Stimulated activated naive CD8-positive, alpha-beta T cell treated with anti-CD3 and anti-CD28 coated beads, Interleukin-15, Interleukin-2, amounts not matched to agents 100 ng/mL and 50 ng/mL, for 24 hours (primary cell): ENCODE data around the gene ALCAM.

Source experiments
- H3K27ac Mint-ChIP-seq: one replicate; pipeline ENCODE4 v1.8.0; 2021; ENCODE audit warnings: mild to moderate bottlenecking, mixed read lengths
- H3K27me3 Mint-ChIP-seq: one replicate; pipeline ENCODE4 v1.8.0; 2021; ENCODE audit warnings: mixed read lengths
- H3K36me3 Mint-ChIP-seq: one replicate; pipeline ENCODE4 v1.8.0; 2021; ENCODE audit warnings: low read depth, mixed read lengths
- H3K4me1 Mint-ChIP-seq: one replicate; pipeline ENCODE4 v1.8.0; 2021; ENCODE audit warnings: low read depth, mixed read lengths
- H3K4me3 Mint-ChIP-seq: one replicate; pipeline ENCODE4 v1.8.0; 2021; ENCODE audit warnings: mild to moderate bottlenecking, mixed read lengths
- H3K9me3 Mint-ChIP-seq: one replicate; pipeline ENCODE4 v1.8.0; 2021; ENCODE audit warnings: mixed read lengths

Gene ALCAM

GRCh38 chr3:105366326-105367062, at the start of gene ALCAM:
ALCAM (plus strand) TSS chr3:105366909.
- Mint-ChIP-seq H3K36me3 (no peaks in the 10 kb centered on the region), H3K4me1 (peaks cover 51% of the 10 kb centered on the region), H3K9me3 (no peaks in the 10 kb centered on the region), H3K4me3 (peak within 1 kb of the TSS; percentile 91), H3K27me3 (peaks cover 26% of the 10 kb centered on the region), H3K27ac (peak within 1 kb of the TSS; percentile 98)

- H3K9me3 Mint-ChIP-seq = no peaks in the 10 kb centered on the region
- H3K4me3 Mint-ChIP-seq = no peak overlapping the region
- H3K27ac Mint-ChIP-seq = no peak overlapping the region
- no peaks in the 10 kb centered on the region for H3K36me3 Mint-ChIP-seq
- H3K27me3 Mint-ChIP-seq = no peaks in the 10 kb centered on the region
- peaks cover under 1% of the 10 kb centered on the region for H3K4me1 Mint-ChIP-seq
These were observed 48.9 kb upstream of the ALCAM start for GRCh38 chr3:105317841-105318240.

GRCh38 chr3:105322570-105323273, 44.0 kb upstream of the ALCAM start:
- Mint-ChIP-seq H3K4me3 (no peak overlapping the region), H3K9me3 (no peaks in the 10 kb centered on the region), H3K4me1 (peaks cover 5% of the 10 kb centered on the region), H3K36me3 (no peaks in the 10 kb centered on the region), H3K27me3 (peaks cover 4% of the 10 kb centered on the region), H3K27ac (no peak overlapping the region)

- Mint-ChIP-seq H3K27me3 (peaks cover 4% of the 10 kb centered on the region), H3K4me3 (no peak overlapping the region), H3K36me3 (no peaks in the 10 kb centered on the region), H3K4me1 (peaks cover 5% of the 10 kb centered on the region), H3K9me3 (no peaks in the 10 kb centered on the region), H3K27ac (no peak overlapping the region)
These were observed 43.5 kb upstream of the ALCAM start for GRCh38 chr3:105323274-105323599.

GRCh38 chr3:105324951-105325350, 41.8 kb upstream of the ALCAM start:
- no peak overlapping the region for H3K27ac Mint-ChIP-seq
- H3K4me3 Mint-ChIP-seq = no peak overlapping the region
- H3K36me3 Mint-ChIP-seq = no peaks in the 10 kb centered on the region
- H3K9me3 Mint-ChIP-seq = no peaks in the 10 kb centered on the region
- H3K4me1 Mint-ChIP-seq = peaks cover 5% of the 10 kb centered on the region
- peaks cover 4% of the 10 kb centered on the region for H3K27me3 Mint-ChIP-seq

GRCh38 chr3:105327662-105328337, 38.9 kb upstream of the ALCAM start:
- H3K27ac Mint-ChIP-seq = no peak overlapping the region
- peaks cover 9% of the 10 kb centered on the region for H3K9me3 Mint-ChIP-seq
- H3K27me3 Mint-ChIP-seq = peaks cover 13% of the 10 kb centered on the region
- H3K4me1 Mint-ChIP-seq = peaks cover 5% of the 10 kb centered on the region
- H3K36me3 Mint-ChIP-seq = no peaks in the 10 kb centered on the region
- H3K4me3 Mint-ChIP-seq = no peak overlapping the region

GRCh38 chr3:105328338-105328730, 38.4 kb upstream of the ALCAM start:
- H3K9me3 Mint-ChIP-seq = peaks cover 9% of the 10 kb centered on the region
- H3K27me3 Mint-ChIP-seq = peaks cover 17% of the 10 kb centered on the region
- no peaks in the 10 kb centered on the region for H3K4me1 Mint-ChIP-seq
- H3K27ac Mint-ChIP-seq = no peak overlapping the region
- no peaks in the 10 kb centered on the region for H3K36me3 Mint-ChIP-seq
- no peak overlapping the region for H3K4me3 Mint-ChIP-seq

- H3K27me3 Mint-ChIP-seq = peaks cover 13% of the 10 kb centered on the region
- no peak overlapping the region for H3K27ac Mint-ChIP-seq
- H3K4me1 Mint-ChIP-seq = peaks cover 6% of the 10 kb centered on the region
- H3K36me3 Mint-ChIP-seq = no peaks in the 10 kb centered on the region
- peaks cover 9% of the 10 kb centered on the region for H3K9me3 Mint-ChIP-seq
- H3K4me3 Mint-ChIP-seq = no peak overlapping the region
These were observed 33.7 kb upstream of the ALCAM start for GRCh38 chr3:105332961-105333360.

- H3K4me3 Mint-ChIP-seq = no peak overlapping the region
These were observed 32.4 kb upstream of the ALCAM start for GRCh38 chr3:105334138-105334882.

GRCh38 chr3:105339946-105340345, 26.8 kb upstream of the ALCAM start:
- Mint-ChIP-seq H3K36me3 (no peaks in the 10 kb centered on the region), H3K4me3 (no peak overlapping the region), H3K9me3 (peaks cover 3% of the 10 kb centered on the region), H3K27me3 (no peaks in the 10 kb centered on the region), H3K27ac (no peak overlapping the region), H3K4me1 (no peaks in the 10 kb centered on the region)

More at GRCh38 chr3:105334138-105334882, 32.4 kb upstream of the ALCAM start:
- Mint-ChIP-seq H3K27me3 (peaks cover 13% of the 10 kb centered on the region), H3K9me3 (peaks cover 9% of the 10 kb centered on the region), H3K36me3 (no peaks in the 10 kb centered on the region), H3K27ac (no peak overlapping the region), H3K4me1 (peaks cover 6% of the 10 kb centered on the region)

GRCh38 chr3:105343991-105344390, 22.7 kb upstream of the ALCAM start:
- Mint-ChIP-seq H3K27me3 (no peaks in the 10 kb centered on the region), H3K36me3 (no peaks in the 10 kb centered on the region), H3K4me1 (no peaks in the 10 kb centered on the region), H3K9me3 (peaks cover 3% of the 10 kb centered on the region), H3K27ac (no peak overlapping the region), H3K4me3 (no peak overlapping the region)

- Mint-ChIP-seq H3K9me3 (peaks cover 3% of the 10 kb centered on the region), H3K36me3 (no peaks in the 10 kb centered on the region), H3K4me3 (no peak overlapping the region), H3K27ac (no peak overlapping the region), H3K27me3 (no peaks in the 10 kb centered on the region), H3K4me1 (no peaks in the 10 kb centered on the region)
These were observed 21.6 kb upstream of the ALCAM start for GRCh38 chr3:105345156-105345555.

- Mint-ChIP-seq H3K36me3 (no peaks in the 10 kb centered on the region), H3K27ac (no peak overlapping the region), H3K27me3 (peaks cover 21% of the 10 kb centered on the region), H3K4me1 (no peaks in the 10 kb centered on the region), H3K9me3 (no peaks in the 10 kb centered on the region), H3K4me3 (no peak overlapping the region)
These were observed 18.9 kb upstream of the ALCAM start for GRCh38 chr3:105347625-105348302.

GRCh38 chr3:105348307-105348706, 18.4 kb upstream of the ALCAM start:
- Mint-ChIP-seq H3K4me1 (no peaks in the 10 kb centered on the region), H3K4me3 (no peak overlapping the region), H3K9me3 (no peaks in the 10 kb centered on the region), H3K36me3 (no peaks in the 10 kb centered on the region), H3K27ac (no peak overlapping the region), H3K27me3 (peaks cover 26% of the 10 kb centered on the region)
